Right hindlimb (tissue), 1 donor: ENCODE data around the gene SHLD1.

Experiments used
- DNase-seq: peaks from one replicate; pipeline ENCODE4 v3.0.0-alpha.2; 2018

Gene SHLD1

GRCh38 chr20:5821627-5822215, 71.5 kb downstream of the SHLD1 start:
- no peak for DNase-seq

- no peak for DNase-seq
Observed at GRCh38 chr20:5822569-5822968, 72.4 kb downstream of the SHLD1 start.

- DNase-seq, result no peak
Observed at GRCh38 chr20:5825130-5825719, 75.0 kb downstream of the SHLD1 start.

GRCh38 chr20:5827098-5827853, 77.1 kb downstream of the SHLD1 start:
- DNase-seq, result no peak

- DNase-seq, result no peak
Observed at GRCh38 chr20:5827861-5828260, 77.7 kb downstream of the SHLD1 start.

- DNase-seq, result no peak
Observed at GRCh38 chr20:5829241-5829809, 79.1 kb downstream of the SHLD1 start.

GRCh38 chr20:5831539-5832237, 81.5 kb downstream of the SHLD1 start:
- no peak for DNase-seq

GRCh38 chr20:5833309-5833941, 83.2 kb downstream of the SHLD1 start:
- DNase-seq, result no peak

- DNase-seq, result no peak
Observed at GRCh38 chr20:5834436-5835005, 84.3 kb downstream of the SHLD1 start.

GRCh38 chr20:5835321-5835821, 85.2 kb downstream of the SHLD1 start:
- no peak for DNase-seq

GRCh38 chr20:5835871-5836270, 85.7 kb downstream of the SHLD1 start:
- DNase-seq, result no peak

- DNase-seq, result no peak
Observed at GRCh38 chr20:5836569-5836968, 86.4 kb downstream of the SHLD1 start.

- no peak for DNase-seq
Observed at GRCh38 chr20:5840411-5841002, 90.3 kb downstream of the SHLD1 start.

GRCh38 chr20:5841522-5841921, 91.3 kb downstream of the SHLD1 start:
- DNase-seq, result no peak

GRCh38 chr20:5842465-5842864, 92.3 kb downstream of the SHLD1 start:
- DNase-seq, result no peak

GRCh38 chr20:5843054-5843592, 92.9 kb downstream of the SHLD1 start:
- DNase-seq, result no peak

GRCh38 chr20:5844063-5844681, 94.0 kb downstream of the SHLD1 start:
- no peak for DNase-seq

GRCh38 chr20:5845681-5846615, 95.7 kb downstream of the SHLD1 start:
- no peak for DNase-seq

- no peak for DNase-seq
Observed at GRCh38 chr20:5848711-5849505, 98.7 kb downstream of the SHLD1 start.
